HTR-8/SVneo (cell line): ENCODE data around the gene SDK1.
"Not testable (repeated sequence)": the region's sequence is repeated elsewhere in the genome, so short reads cannot be mapped to it uniquely, and the experiment has no call there.

Experiments
- DNase-seq: peaks from one replicate; pipeline ENCODE4 v3.0.0; 2011; ENCODE audit warnings: low spot score, mixed read lengths; ENCODE audit not compliant: insufficient read length
- FAIRE-seq: peaks from 2 replicates; lab custom pipeline; 2011; peaks lifted over from hg19 to GRCh38; lab: Jason Lieb, UNC

The SDK1 gene

GRCh38 chr7:4257146-4258111 lies 956.4 kb downstream of the SDK1 start:
- FAIRE-seq, result no peak
- no peak for DNase-seq

- not testable (repeated sequence) for FAIRE-seq, DNase-seq
These were observed 959.1 kb downstream of the SDK1 start for GRCh38 chr7:4260116-4260515.

GRCh38 chr7:4260867-4261600 lies 960.0 kb downstream of the SDK1 start:
- DNase-seq, result no peak
- FAIRE-seq, result no peak

- no peak for DNase-seq
- no peak for FAIRE-seq
These were observed 960.5 kb downstream of the SDK1 start for GRCh38 chr7:4261601-4261960.

- not testable (repeated sequence) for FAIRE-seq
These were observed 963.2 kb downstream of the SDK1 start for GRCh38 chr7:4264206-4264605.

GRCh38 chr7:4265066-4265465 lies 964.0 kb downstream of the SDK1 start:
- DNase-seq, result no peak

More at GRCh38 chr7:4264206-4264605, 963.2 kb downstream of the SDK1 start:
- DNase-seq, result not testable (repeated sequence)

GRCh38 chr7:4265676-4266075 lies 964.6 kb downstream of the SDK1 start:
- no peak for DNase-seq
- FAIRE-seq, result no peak

More at GRCh38 chr7:4265066-4265465, 964.0 kb downstream of the SDK1 start:
- no peak for FAIRE-seq

GRCh38 chr7:4266270-4267040 lies 965.4 kb downstream of the SDK1 start:
- DNase-seq, result no peak
- no peak for FAIRE-seq

GRCh38 chr7:4267341-4268039 lies 966.4 kb downstream of the SDK1 start:
- no peak for DNase-seq
- FAIRE-seq, result peak; percentile 20

- DNase-seq (no peak), FAIRE-seq (no peak)
These were observed 967.3 kb downstream of the SDK1 start for GRCh38 chr7:4268040-4268965.

- FAIRE-seq, result no peak
- no peak for DNase-seq
These were observed 968.0 kb downstream of the SDK1 start for GRCh38 chr7:4269086-4269485.

GRCh38 chr7:4269746-4270145 lies 968.7 kb downstream of the SDK1 start:
- FAIRE-seq (no peak), DNase-seq (no peak)

- no peak for DNase-seq
- FAIRE-seq, result no peak
These were observed 969.2 kb downstream of the SDK1 start for GRCh38 chr7:4270268-4270667.

GRCh38 chr7:4270941-4271715 lies 970.1 kb downstream of the SDK1 start:
- DNase-seq (no peak), FAIRE-seq (no peak)

- no peak for FAIRE-seq
- DNase-seq, result no peak
These were observed 970.6 kb downstream of the SDK1 start for GRCh38 chr7:4271716-4272015.

GRCh38 chr7:4272141-4272540 lies 971.1 kb downstream of the SDK1 start:
- FAIRE-seq (no peak), DNase-seq (no peak)

- FAIRE-seq (peak; percentile 77), DNase-seq (no peak)
These were observed 972.6 kb downstream of the SDK1 start for GRCh38 chr7:4273566-4274230.

GRCh38 chr7:4274286-4274685 lies 973.2 kb downstream of the SDK1 start:
- FAIRE-seq (no peak), DNase-seq (no peak)
